Measurements from ENCODE around the gene PRM2.

The PRM2 gene

GRCh38 chr16:11233727-11234376 is 42.4 kb downstream of the PRM2 start:
- TF ChIP-seq GABPA (IDR thresholded peaks at IDR 0.05; ENCODE audit: low read depth) = no peak
- peak; percentile 44; the same call in 1 of the 2 replicates for TF ChIP-seq SPI1 (IDR thresholded peaks at IDR 0.05; ENCODE audit: borderline replicate concordance, low read depth)
- no peak for TF ChIP-seq REST (IDR thresholded peaks at IDR 0.05; ENCODE audit: insufficient replicate concordance, low read depth)
- TF ChIP-seq CTCF (IDR thresholded peaks at IDR 0.05; ENCODE audit: insufficient read depth, low read length) = no peak
- no peak for TF ChIP-seq POLR2AphosphoS5 (IDR thresholded peaks at IDR 0.05; ENCODE audit: low read depth)
- H3K27ac ChIP-seq (replicated peaks) = no peak overlapping the region
- DNase-seq (ENCODE audit: low read depth in 1 of 2, low spot score in 1 of 2) = peak in 1 of 2 experiments; percentile 61
- no peaks in the 10 kb centered on the region for H3K27me3 ChIP-seq (ENCODE audit: insufficient read depth, poor library complexity, severe bottlenecking)
- no peak overlapping the region for H3K4me3 ChIP-seq (replicated peaks; ENCODE audit: insufficient read depth, low read length)

GRCh38 chr16:11232852-11233726 is 43.2 kb downstream of the PRM2 start:
- TF ChIP-seq REST (IDR thresholded peaks at IDR 0.05; ENCODE audit: insufficient replicate concordance, low read depth) (no peak), POLR2AphosphoS5 (IDR thresholded peaks at IDR 0.05; ENCODE audit: low read depth) (peak; percentile 30; the same call in 1 of the 2 replicates)
- peak; percentile 55 to 72 for DNase-seq (ENCODE audit: low read depth in 1 of 2, low spot score in 1 of 2)
- Histone ChIP-seq H3K27ac (replicated peaks) (peak overlapping the region; percentile 68), H3K4me3 (replicated peaks; ENCODE audit: insufficient read depth, low read length) (no peak overlapping the region), H3K27me3 (ENCODE audit: insufficient read depth, poor library complexity, severe bottlenecking) (no peaks in the 10 kb centered on the region)

GRCh38 chr16:11232302-11232851 is 43.9 kb downstream of the PRM2 start:
- DNase-seq (ENCODE audit: low read depth in 1 of 2, low spot score in 1 of 2) = no peak
- Histone ChIP-seq H3K27me3 (ENCODE audit: insufficient read depth, poor library complexity, severe bottlenecking) (no peaks in the 10 kb centered on the region), H3K4me3 (replicated peaks; ENCODE audit: insufficient read depth, low read length) (no peak overlapping the region), H3K27ac (replicated peaks) (peak overlapping the region; percentile 68)
- TF ChIP-seq CTCF (IDR thresholded peaks at IDR 0.05; ENCODE audit: insufficient read depth, low read length) (no peak), REST (IDR thresholded peaks at IDR 0.05; ENCODE audit: insufficient replicate concordance, low read depth) (no peak), POLR2AphosphoS5 (IDR thresholded peaks at IDR 0.05; ENCODE audit: low read depth) (no peak)

All from HL-60 (cell line).